Inflammatory macrophage (primary cell): ENCODE results near the gene NR5A2.
A peak's percentile ranks its signal among the peaks of the same experiment; 100 is the strongest.

ENCODE experiments used
- DNase-seq, 2 donors: peaks; one replicate each; pipeline ENCODE4 v3.0.0-alpha.2; 2020 to 2022

NR5A2 gene

DNA sequence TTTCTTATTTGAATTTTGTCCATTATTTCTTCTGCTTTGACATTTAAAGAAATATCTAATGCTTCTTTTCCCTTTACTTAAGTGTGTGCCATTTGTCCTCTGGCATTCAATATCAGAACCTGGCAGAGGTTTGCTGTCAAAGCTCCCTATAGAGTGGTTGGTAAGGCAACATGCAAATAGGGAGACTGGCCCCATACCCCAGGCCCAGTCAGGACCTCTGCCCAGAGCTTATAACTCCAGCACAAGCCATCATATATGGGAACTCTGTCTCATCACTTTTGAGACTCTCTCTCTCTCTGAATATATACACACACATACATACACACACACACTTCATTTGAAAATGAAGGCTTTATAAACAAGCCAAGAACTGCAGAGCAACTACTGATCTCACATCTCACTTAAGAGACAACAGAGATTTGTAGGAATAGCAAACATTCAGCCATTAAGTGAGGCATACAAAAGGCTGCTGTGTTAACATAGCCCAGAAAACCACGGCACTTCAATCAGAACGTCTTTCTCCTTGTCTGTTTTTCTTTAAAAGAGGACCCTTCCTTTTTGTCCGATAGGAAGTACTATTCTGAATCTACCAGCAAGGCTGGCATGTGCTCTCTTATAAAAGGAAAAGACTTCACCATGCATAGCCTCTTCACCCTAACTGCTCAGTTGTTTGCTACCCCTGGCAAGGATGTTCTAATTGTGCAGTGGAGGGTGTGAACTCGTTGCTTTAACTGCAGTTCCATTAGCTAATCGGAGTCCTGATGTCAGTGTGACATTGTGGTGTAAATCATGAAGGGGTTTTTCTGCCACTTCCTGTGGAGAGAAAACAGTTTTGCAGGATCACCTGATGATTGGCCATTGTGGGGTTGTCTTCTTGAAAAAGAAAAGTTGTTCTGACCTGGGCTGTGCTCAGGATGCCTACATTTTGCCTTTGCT, 101.7 kb downstream of the NR5A2 start:
- no peak for DNase-seq

DNA sequence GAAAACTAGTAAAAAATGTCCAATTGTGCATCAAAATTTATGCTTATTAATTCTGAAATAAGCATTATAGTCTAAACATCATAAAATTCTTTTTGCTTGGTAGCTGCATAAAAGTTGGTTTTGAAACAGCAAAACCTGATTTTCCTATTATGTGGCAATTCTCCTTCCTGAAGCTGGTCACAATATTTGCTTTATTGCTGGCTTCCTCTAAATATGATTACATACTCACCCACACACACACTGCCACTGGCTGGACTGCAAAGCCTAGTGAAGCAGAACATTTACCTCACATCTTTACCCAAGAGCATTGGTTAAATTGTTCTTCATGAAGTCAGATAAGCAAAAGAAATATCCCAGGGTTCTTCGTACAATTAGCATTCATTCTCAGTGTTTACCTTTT, 103.0 kb downstream of the NR5A2 start:
- DNase-seq = peak; percentile 87

DNA sequence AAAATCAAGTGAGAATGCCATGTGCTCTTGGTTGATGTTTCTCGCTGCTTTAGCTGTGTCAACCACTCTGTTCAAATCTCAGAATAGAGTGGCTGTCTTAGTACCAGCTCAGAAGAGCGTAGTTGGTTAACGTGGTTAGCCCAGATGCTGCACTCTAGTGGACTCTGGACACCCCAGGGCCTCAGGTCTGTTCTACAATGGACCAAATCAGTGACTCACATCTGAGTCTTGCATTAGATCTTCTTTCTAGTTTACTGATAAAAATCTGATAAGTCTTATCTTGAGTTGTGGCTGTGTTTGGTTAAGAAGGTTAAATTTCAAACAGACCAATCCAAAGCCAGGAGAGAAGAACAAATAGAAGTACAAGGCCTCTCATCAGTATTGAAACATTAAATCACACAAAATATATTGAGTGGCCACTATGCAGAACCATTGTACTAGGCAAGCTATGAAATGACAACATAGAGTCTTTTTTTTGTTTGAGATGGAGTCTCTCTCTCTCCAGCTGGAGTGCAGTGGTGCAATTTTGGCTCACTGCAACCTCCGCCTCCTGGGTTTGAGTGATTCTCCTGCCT, 104.1 kb downstream of the NR5A2 start:
- DNase-seq = no peak

DNA sequence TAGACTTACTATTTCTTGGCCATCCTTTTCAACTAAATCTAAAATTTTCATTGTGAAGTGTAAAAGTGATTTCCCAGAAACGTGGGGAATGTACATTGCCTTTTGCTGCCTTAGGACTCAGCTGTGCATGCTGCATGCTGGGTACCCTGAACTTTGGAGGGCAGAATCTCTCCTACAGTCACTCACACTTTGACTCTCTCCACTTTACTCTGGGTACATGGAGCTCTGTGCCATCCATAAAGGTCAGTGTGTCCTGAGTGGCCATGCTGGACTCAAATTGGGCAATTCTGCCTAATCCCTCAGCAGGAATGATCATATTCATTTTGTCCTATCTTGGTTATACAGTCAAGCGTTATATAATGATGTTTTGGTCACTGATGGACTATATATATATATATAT, 105.6 kb downstream of the NR5A2 start:
- no peak for DNase-seq

DNA sequence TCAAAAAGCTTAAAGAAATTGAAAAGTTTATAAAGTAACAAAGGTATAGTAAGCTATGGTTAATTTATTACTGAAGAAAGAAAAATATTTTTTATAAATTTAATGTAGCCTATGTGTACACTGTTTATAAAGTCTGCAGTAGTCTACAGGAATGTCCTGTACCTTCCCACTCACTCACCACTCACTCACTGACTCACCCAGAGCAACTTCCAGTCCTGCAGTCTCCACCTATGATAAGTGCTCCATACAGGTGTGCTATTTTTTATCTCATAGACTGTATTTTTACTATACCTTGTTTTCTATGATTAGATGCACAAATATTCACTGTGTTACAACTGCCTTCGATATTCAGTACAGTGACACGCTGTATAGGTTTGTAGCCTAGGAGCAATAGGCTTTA, 106.6 kb downstream of the NR5A2 start:
- DNase-seq = no peak

DNA sequence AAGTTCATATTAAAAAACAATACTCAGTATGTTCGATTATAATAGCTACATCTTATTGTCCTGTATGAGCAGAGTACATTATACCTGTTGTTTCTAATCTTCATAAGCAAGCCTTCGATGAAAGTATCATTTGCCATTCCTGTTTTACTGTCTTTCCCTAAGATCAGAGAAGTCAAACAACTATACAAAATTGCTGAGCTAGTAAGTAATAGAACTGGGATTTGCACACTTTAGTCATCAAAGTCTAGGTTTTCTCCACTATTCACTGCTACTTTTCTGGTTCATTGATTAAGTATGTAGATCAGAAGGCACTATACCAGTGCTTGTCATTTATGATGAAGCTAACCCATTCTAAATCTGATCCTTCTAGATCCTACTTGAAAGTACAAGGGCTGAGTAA, 108.9 kb downstream of the NR5A2 start:
- DNase-seq = no peak

DNA sequence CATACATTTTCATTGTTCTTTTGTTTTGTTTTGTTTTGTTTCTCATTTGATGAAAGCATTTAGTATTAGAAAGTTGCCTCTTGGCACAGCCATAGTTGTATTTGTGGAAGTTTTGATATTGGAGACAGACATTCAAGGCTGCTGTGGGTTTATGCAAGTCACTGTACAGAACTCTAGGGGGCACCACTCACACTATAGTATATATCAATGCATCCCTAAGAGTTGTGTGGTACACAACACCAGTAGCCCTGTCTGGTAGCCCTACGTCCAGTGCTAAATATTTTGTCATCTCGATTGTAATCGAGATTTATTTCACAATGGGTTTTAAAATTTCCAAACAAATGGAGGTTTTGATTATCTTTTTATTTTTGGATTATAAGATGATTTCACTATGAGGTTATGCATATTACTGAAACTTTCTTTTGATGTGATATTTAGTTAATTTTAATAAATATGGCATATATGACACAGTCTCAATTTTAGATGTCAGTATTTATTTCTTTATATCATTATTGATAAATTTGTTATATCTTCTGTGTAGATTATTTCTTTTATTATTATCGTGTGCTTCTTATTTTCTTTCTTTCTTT, 112.2 kb downstream of the NR5A2 start:
- DNase-seq = peak; percentile 62 to 65

DNA sequence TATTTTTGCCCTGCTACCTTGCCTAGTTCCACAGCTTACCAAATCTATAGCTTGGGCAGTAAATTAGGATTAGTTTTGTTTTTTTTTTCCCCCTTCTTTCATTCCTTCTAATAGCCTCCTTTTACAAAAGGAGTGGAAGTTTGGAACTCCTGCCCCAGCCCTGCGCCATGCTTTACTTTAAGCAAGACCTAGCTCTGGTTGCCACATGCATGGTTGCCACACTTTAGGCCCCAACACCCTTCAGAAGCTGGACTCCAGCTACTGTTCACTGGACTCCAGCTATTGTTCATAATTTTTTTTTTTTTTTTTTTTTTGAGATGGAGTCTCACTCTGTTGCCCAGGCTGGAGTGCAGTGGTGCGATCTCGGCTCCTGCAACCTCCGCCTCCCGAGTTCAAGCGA, 115.8 kb downstream of the NR5A2 start:
- DNase-seq = peak; percentile 23 to 38

DNA sequence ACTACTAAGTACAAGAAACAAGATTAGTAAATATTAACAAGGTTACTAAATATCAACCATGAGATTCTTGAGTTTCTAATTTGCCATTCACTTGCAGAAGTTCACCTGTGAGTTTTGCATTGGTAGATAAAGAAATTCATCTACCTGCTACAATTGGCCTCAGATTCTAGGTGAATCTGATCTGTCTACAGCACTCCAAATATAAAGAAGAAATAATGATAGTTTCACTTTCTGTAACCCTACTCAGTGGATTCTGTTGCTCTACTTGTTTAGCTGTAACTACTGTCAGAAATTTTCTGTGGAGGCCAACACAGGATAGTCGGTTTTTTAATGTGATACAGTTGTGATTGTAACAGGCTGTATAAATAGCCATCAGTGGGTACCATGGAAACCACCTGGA, 118.6 kb downstream of the NR5A2 start:
- no peak for DNase-seq

DNA sequence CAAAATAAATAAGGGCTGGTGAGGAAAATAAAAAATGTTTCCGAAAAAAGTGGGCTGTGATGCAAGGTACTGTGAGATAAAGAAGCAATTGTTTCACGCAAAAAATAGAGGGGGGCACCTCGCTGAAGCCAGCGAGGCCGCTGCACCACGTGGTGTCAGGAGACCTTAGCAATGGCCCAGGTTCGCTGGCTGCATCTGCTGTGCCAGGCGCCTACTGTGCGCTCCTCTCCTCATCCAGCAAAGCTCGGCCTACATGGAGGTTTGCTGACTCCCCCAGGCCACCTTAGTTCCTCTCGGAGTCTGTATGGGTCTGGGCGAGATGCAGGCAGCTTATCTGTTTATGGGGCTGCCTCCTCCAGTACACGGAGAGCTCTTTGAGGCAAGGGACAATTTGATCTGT, 119.6 kb downstream of the NR5A2 start:
- DNase-seq = no peak

DNA sequence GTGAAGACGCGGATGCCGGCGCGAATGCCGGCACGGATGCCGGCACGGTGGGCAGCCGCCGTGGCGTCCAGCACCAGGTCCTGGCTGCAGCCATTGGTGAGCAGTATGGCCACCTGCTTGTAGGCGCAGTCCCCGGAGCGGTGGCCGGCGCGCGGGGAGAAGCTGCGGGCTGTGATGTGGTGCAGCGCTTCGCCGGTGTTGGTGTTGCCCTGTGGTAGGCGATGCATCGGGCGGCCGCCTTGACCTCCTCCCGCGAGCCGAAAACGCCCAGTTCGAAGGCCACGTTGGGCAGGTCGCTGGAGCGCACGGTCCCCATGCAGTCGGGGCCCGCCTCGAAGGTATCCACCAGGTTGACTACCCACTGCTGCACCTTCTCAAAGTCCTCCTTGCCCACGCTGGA, 120.2 kb downstream of the NR5A2 start:
- DNase-seq = no peak

DNA sequence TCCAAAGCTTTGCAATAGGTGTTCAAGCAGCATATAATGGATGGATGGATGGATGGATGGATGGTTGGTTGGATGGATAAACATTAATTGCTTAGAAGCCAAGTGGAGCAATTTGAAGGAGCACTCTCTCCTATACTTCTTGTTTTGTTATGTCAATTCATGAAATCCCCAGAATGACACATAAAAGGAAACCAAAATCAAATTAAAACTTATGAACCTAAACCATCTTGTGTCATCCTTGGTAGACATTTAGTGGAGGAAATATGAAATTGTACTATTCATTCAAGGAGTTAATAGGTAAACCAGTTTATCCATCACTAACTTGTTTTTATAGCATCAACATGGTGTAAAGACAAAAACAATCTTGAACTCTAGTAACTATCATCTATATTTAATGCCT, 122.5 kb downstream of the NR5A2 start:
- no peak for DNase-seq

DNA sequence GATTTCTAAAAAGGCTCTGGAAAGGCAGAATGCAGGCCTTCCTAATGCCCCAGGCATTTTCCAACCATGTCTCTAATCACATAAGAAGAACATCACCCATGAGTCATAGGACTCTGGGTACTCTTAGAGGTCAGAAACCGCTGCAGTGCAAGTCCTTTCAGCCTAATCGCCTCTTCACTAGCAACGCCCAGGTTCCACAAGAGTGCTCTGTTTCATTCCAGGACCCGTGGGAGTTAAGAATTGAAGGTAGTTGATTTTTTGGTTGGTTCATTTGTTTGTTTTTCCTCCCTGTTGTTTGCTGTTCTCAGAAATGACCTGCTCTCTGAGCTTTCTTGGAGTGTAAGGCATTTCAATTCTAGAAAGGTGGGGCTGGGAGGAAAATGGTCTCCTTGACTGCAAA, 123.2 kb downstream of the NR5A2 start:
- no peak for DNase-seq

DNA sequence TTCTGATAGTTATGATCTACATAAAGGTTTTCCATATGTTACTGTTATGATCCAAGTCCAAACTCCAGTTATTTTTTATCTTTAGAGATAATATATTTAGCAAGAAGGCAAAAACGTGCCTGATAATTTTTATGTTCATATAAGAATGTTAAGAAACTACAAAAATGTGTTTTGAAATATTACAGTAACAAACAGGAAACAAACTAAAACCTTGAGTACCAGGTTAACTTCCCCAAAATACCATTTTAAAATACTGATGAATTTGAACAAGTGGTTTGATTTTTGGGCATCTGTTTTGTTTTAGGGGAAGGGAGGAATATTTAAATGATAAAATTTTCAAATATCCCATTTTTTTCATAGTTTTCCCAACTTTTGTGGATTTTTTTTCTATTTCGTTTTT, 124.8 kb downstream of the NR5A2 start:
- no peak for DNase-seq

DNA sequence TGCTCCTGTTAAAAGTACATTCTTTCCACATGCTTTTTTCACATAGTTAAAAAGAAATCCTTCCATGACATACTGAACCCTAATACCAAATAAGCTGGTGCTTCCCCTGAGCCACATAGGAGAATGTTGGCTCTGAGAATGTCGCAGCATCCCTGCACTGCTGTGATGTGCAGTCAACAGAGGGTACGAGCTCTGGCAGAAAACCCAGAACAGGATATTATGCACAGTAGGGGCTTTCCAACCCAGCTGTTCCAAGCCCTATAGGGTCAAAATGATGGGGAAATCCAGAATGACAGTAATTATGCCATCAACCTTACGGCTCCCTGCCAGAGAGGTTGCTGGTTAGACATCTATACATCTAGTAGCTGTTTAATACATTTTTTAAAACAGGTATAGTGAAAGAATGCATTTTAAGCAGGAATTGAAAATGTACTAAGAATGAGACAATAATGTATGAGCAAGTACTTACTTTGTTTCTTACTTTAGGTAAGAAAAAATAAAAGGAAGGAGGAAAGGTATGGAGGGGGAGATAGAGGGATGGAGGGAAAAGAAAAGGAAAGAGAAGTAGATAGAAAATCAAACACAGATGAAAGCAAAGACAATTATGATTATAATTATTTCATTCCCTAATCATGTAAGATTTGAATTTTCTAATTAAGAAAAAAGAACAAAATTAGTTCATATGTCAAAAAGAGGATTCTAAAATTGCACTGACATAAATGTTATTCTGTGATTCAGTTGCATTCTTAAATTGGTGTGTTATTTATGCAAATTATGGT, 126.0 kb downstream of the NR5A2 start:
- no peak for DNase-seq

DNA sequence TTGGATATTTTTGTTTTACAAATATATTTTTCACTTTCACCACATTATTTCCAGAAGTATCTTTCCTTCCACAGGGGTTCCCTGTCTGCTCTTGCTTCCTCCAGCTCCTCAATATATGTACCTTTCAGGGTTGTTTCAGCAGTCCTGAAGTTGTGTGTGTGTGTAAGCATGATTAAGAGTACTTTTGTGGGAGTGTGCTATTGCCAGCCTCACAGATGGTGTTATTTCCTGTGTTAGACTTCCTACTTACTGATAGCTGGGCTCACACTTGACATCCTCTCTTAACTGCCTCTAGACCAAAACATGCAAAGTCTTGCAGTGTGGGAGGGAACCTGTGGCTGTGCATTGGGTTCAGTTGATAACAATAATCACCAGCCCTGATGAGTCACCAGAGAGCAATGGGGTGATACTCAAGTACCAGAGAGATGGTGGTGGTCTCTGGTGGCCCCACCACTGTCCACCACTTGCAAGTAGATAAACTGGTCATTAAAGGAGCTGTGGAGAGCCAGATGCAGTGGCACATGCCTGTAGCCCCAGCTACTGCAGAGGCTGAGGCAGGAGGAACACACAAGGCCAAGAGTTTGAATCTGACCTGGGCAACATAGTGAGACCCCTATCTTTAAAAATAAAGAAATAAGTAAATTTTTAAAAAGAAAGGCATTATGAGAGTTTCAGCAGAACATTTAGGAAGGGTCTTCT, 126.7 kb downstream of the NR5A2 start:
- peak in 1 of 2 donors; percentile 17 for DNase-seq

DNA sequence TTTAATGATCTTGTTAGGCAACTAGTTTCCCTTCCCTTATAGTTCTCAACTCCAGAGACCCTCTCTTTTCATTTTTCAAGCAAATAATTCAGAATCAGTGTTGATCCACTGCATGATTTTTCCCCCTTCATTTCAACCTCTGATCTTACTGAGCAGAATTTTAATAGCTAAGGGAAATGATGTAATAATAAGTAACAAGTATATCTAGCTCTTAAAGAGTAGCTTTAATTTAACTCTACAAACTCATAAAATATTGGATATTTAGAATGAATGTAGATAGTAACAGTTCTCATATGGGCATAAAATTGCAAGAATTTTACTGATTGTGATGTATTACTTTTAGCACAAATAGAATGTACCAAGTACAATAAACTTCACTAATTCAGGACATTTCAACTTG, 130.2 kb downstream of the NR5A2 start:
- no peak for DNase-seq

DNA sequence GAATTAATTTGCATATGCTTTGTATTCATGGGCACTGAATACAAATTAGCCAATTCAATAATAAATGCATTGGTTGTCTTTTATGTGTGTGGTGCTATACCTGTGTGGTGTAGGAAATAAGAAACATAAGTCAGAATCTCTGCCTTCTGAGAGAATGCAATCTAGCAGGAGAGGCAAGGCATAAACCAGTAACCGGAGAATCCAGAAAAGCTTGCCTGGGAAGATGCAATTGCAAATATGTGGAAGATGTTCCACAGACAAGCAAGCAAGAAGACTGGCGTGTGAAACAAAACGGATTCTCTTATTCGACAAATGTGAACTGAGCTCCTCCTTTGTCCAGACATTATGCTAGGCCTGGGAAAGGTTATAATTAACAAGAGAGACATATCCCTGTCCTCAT, 134.3 kb downstream of the NR5A2 start:
- DNase-seq = no peak

DNA sequence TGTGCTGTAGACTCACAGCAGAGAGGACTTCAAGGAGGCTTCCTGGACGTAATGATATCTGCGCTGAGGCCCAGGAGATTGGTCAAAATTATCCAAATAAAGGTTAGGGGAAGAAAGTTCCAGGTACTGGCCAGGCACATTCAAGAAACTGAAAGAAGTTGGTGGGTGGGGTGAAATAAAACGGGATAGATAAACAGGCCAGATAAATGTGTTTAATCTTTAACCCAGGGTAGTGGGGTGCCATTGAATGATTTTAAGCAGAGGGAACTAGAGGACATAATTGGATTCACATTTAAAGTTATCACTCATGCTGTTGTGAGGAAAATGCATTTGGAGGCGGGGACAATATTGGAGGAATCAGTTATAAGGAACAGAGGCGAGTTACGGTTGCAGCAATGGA, 134.7 kb downstream of the NR5A2 start:
- no peak for DNase-seq

DNA sequence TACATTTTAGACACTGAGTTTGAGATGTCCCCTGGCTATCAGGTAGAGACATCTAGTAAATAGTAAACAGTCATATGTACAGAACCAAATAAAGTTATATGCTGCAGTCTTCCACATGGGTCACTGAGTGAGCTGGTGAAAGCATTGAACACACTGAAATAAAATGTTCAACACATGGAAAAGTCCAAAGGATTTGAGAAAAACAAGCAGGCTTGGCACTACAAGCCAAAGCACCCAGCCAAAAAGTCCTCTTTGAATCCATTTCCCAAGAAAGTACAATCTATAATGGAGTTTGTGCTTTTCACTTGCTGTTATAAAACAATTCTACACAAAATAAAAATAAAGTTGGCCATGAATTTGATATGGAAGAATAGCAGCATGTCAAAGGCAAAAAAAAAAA, 135.4 kb downstream of the NR5A2 start:
- DNase-seq = no peak

DNA sequence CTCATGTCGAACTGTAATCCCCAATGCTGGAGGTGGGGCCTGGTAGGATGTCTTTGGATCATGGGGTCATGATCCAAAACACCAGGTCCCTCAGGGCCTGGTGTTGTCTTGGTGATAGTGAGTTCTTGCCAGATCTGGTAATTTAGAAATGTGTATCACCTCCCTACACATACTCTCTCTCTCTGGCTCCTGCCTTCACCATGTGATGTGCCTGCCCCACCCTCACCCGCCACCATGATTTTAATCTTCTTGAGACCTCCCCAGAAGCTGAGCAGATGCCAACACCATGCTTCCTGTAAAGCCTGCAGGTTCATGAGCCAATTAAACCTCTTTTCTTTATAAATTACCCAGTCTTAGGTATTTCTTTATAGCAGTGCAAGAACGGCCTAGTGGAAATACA, 136.4 kb downstream of the NR5A2 start:
- DNase-seq = no peak

DNA sequence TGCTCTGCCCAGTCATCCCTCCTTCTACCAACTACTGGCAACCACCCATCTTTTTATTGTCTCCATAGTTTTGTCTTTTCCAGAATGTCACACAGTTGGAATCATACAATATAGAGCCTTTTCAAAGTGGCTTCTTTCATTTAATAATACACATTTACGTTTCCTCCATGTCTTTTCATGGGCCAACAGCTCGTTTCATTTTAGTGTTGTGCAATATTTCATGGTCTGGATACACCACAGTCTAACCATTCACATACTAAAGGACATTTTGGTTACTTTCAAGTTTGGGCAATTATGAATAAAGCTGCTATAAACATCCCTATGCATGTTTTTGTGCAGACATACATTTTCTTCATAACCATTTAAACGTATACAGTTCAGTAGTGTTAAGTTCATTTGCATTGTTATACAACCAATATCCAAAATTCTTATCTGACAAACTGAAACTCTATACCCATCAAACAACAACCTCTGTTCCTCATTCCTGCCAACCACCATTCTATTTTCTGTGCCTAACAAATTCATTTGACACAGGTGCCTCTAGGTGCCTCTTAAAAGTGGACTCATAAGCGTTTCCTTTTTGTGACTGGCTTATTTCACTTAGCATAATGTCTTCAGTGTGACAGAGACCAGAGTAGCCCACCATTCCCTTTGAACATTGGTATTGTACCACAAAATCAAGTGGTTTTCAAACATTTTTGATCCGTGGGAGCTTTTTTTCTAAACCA, 138.1 kb downstream of the NR5A2 start:
- no peak for DNase-seq
